ENCODE data around the gene ZDHHC14.

ZDHHC14 gene

DNA sequence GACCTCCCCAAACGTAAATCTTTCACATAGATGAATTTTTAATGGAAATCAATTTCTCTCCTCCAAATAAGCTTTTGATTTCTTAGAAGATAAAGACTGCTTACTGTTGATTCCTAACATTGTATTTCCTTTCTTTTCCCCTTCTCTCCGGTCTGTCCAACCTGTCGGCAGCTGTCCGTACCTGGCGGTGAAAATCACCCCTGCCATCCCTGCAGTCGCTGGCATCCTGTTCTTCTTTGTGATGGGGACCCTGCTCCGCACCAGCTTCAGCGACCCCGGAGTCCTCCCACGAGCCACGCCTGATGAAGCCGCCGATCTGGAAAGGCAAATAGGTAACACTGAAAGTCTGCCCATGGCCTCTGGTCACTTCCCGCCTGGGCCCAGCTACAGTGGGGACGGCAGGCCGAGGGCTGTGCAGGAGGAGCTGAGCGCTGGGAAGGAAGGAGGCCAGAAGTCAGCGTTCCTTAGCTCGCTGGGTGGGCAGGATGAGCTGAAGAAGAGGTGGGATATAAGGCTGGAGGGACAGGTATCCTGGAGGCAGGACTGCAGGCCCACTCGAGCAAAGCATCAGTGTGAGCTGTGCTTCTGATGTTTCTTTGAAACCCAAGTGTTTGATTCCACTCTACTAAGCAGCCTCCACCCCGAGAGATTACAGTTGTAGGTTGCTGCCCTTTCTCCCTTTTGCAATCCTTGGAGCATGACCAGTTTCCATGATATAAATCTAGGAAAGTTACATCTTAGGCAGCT is 161.6 kb downstream of the ZDHHC14 start:
- Histone ChIP-seq H3K36me3 (ENCODE audit: low read depth) (no peaks in the 10 kb centered on the region), H3K4me3 (ENCODE audit: severe bottlenecking) (no peak overlapping the region), H3K4me1 (ENCODE audit: insufficient read depth, poor library complexity, severe bottlenecking) (no peaks in the 10 kb centered on the region), H3K9me3 (ENCODE audit: severe bottlenecking) (no peaks in the 10 kb centered on the region), H3K27ac (ENCODE audit: poor library complexity, severe bottlenecking) (no peak overlapping the region), H3K27me3 (ENCODE audit: insufficient read depth, poor library complexity, severe bottlenecking) (no peaks in the 10 kb centered on the region)
- no peak for ATAC-seq (ENCODE audit: low read depth)
- no peak for DNase-seq (ENCODE audit: low spot score)
- TF ChIP-seq, protein P1, sequence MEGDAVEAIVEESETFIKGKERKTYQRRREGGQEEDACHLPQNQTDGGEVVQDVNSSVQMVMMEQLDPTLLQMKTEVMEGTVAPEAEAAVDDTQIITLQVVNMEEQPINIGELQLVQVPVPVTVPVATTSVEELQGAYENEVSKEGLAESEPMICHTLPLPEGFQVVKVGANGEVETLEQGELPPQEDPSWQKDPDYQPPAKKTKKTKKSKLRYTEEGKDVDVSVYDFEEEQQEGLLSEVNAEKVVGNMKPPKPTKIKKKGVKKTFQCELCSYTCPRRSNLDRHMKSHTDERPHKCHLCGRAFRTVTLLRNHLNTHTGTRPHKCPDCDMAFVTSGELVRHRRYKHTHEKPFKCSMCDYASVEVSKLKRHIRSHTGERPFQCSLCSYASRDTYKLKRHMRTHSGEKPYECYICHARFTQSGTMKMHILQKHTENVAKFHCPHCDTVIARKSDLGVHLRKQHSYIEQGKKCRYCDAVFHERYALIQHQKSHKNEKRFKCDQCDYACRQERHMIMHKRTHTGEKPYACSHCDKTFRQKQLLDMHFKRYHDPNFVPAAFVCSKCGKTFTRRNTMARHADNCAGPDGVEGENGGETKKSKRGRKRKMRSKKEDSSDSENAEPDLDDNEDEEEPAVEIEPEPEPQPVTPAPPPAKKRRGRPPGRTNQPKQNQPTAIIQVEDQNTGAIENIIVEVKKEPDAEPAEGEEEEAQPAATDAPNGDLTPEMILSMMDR (IDR thresholded peaks at IDR 0.05; ENCODE audit: poor library complexity, severe bottlenecking) = no peak

DNA sequence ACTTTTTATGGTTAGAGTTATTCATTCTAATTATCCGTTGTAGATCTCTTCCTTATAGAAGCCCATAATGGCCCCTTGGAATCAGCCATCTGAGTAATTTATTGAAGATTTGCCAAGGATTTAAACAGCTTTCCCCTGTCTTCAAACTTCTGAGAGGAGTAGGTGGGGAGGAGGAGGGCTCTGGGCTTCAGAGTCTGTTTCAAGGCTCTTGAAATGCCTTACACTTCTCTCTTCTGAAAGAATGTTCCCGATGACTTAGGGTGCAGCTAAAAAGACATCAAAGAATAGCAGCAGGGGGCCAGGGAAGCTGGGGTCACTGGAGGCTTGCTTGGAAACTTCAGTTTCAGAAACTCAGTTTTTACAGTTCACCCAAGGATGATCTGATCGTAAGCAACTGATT is 165.3 kb downstream of the ZDHHC14 start:
- no peaks in the 10 kb centered on the region for H3K36me3 ChIP-seq (ENCODE audit: low read depth)
- ATAC-seq (ENCODE audit: low read depth) (no peak), DNase-seq (ENCODE audit: low spot score) (no peak)
- H3K27ac ChIP-seq (ENCODE audit: poor library complexity, severe bottlenecking) = no peak overlapping the region
- TF ChIP-seq, protein P1 (IDR thresholded peaks at IDR 0.05; ENCODE audit: poor library complexity, severe bottlenecking) = no peak
- H3K27me3 ChIP-seq (ENCODE audit: insufficient read depth, poor library complexity, severe bottlenecking) = no peaks in the 10 kb centered on the region
- H3K4me1 ChIP-seq (ENCODE audit: insufficient read depth, poor library complexity, severe bottlenecking) = peaks cover 5% of the 10 kb centered on the region
- no peak overlapping the region for H3K4me3 ChIP-seq (ENCODE audit: severe bottlenecking)
- no peaks in the 10 kb centered on the region for H3K9me3 ChIP-seq (ENCODE audit: severe bottlenecking)

DNA sequence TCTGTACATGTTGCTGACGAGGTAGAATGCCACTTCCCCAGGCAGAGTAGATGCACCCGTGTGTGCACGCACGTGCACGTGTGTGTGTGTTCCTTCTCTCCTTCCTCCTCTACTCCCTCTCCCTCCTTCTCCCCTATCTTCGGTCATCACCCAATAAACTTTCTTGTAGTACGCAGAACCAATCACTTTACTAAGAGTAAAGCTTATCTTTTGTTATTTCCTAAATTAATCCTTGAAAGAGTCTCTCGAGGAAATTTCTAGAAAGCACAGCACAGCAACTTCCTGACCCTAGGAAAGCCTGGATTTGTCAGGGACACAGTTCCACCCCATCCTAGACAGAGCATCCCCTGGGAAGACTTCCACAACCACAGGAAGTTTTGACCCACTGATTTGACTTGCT is 166.1 kb downstream of the ZDHHC14 start:
- Histone ChIP-seq H3K27me3 (ENCODE audit: insufficient read depth, poor library complexity, severe bottlenecking) (no peaks in the 10 kb centered on the region), H3K4me1 (ENCODE audit: insufficient read depth, poor library complexity, severe bottlenecking) (peaks cover 13% of the 10 kb centered on the region), H3K9me3 (ENCODE audit: severe bottlenecking) (no peaks in the 10 kb centered on the region), H3K27ac (ENCODE audit: poor library complexity, severe bottlenecking) (no peak overlapping the region), H3K4me3 (ENCODE audit: severe bottlenecking) (no peak overlapping the region), H3K36me3 (ENCODE audit: low read depth) (no peaks in the 10 kb centered on the region)
- DNase-seq (ENCODE audit: low spot score) (no peak), ATAC-seq (ENCODE audit: low read depth) (no peak)
- TF ChIP-seq, protein P1 (IDR thresholded peaks at IDR 0.05; ENCODE audit: poor library complexity, severe bottlenecking) = no peak

DNA sequence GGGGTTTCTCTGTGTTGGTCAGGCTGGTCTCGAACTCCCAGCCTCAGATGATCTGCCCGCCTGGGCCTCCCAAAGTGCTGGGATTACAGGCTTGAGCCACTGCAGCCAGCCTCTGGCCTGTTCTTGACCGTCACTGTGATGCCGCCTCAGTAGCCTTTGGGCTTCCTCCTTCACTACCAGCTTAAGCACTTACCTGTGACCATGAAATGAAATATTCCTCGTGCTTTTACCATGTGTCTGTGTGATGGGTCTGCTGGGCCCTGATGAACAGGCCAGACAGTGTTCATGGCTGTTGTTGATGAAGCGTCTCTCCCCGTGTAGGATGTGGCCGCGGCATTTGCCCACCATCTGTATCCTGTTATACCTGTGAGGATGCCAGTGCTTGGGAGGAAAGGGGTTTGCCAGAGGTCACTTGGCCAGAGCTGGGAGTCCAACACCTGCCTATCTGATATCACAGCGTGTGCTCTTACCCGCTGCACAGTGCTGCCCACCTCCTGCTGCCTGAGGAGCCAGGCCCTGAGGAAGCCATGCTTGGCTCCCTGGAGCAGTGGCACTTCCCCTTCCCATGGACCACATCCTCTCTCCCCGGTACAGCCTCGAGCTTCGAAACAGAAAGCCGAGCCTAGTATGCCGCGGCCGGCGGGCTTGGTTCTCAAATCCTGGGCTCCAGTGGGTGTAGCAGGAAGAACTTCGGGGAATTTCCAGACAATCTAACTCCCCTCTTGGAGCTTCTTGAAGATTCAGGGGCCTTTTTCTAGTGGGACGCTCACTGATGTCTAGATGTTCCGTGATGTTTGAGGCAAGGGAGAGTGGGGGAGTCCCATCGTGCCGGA is 167.9 kb downstream of the ZDHHC14 start:
- ATAC-seq (ENCODE audit: low read depth) = no peak
- H3K36me3 ChIP-seq (ENCODE audit: low read depth) = no peaks in the 10 kb centered on the region

More for the DNA sequence above, 167.9 kb downstream of the ZDHHC14 start:
- Histone ChIP-seq H3K9me3 (ENCODE audit: severe bottlenecking) (no peaks in the 10 kb centered on the region), H3K27ac (ENCODE audit: poor library complexity, severe bottlenecking) (no peak overlapping the region), H3K4me1 (ENCODE audit: insufficient read depth, poor library complexity, severe bottlenecking) (peaks cover 14% of the 10 kb centered on the region), H3K4me3 (ENCODE audit: severe bottlenecking) (no peak overlapping the region), H3K27me3 (ENCODE audit: insufficient read depth, poor library complexity, severe bottlenecking) (no peaks in the 10 kb centered on the region)
- TF ChIP-seq, protein P1 (IDR thresholded peaks at IDR 0.05; ENCODE audit: poor library complexity, severe bottlenecking) = no peak
- DNase-seq (ENCODE audit: low spot score) = no peak
